ENCODE measurements around the gene RUFY1. TPM values are rescaled to one million over a fixed set of nuclear protein-coding genes. Genes with fewer than 3 reads are reported as not detected.
"Not testable (repeated sequence)": the region's sequence is repeated elsewhere in the genome, so short reads cannot be mapped to it uniquely, and the experiment has no call there.

RUFY1 gene
- total RNA-seq, 4 donors from 2014 or later = 49.8 to 75.0 (median 63.0) TPM

- no peaks in the 10 kb centered on the region for H3K9me3 ChIP-seq
- no peak overlapping the region for H3K27ac ChIP-seq
- H3K4me1 ChIP-seq = no peaks in the 10 kb centered on the region
- H3K4me3 ChIP-seq (replicated peaks in 1 of 3) = no peak overlapping the region
- TF ChIP-seq CTCF (IDR thresholded peaks at IDR 0.05) (no peak), POLR2A (IDR thresholded peaks at IDR 0.05) (no peak)
- no peaks in the 10 kb centered on the region for H3K36me3 ChIP-seq
- intact Hi-C loops (cut with DNase I) = no loop called here
- no peaks in the 10 kb centered on the region for H3K27me3 ChIP-seq
- WGBS, 2 donors = 67 to 78% methylated on average over 9 of the region's 9 CpGs
- DNase-seq = no peak
Measured at GRCh38 chr5:179516221-179516620, 34.1 kb upstream of the RUFY1 start.

GRCh38 chr5:179517746-179518145 lies 32.6 kb upstream of the RUFY1 start:
- DNase-seq; H3K36me3 ChIP-seq; H3K27ac ChIP-seq; H3K4me1 ChIP-seq; H3K4me3 ChIP-seq (replicated peaks in 1 of 3); H3K27me3 ChIP-seq; intact Hi-C loops (cut with DNase I); H3K9me3 ChIP-seq: not testable (repeated sequence)
- 74 to 78% methylated on average over 4 of the region's 7 CpGs for WGBS, 2 donors

- H3K27me3 ChIP-seq; H3K4me1 ChIP-seq; H3K4me3 ChIP-seq (replicated peaks in 1 of 3); intact Hi-C loops (cut with DNase I); H3K27ac ChIP-seq; H3K9me3 ChIP-seq; DNase-seq; H3K36me3 ChIP-seq: not testable (repeated sequence)
- 61 to 69% methylated on average over 11 to 15 of the region's 17 CpGs for WGBS, 2 donors
Measured at GRCh38 chr5:179518369-179518768, 32.0 kb upstream of the RUFY1 start.

GRCh38 chr5:179519416-179520070 lies 30.8 kb upstream of the RUFY1 start:
- H3K27ac ChIP-seq; H3K27me3 ChIP-seq; DNase-seq; H3K9me3 ChIP-seq; H3K4me3 ChIP-seq (replicated peaks in 1 of 3); H3K4me1 ChIP-seq; H3K36me3 ChIP-seq; intact Hi-C loops (cut with DNase I): not testable (repeated sequence)
- whole genome bisulfite sequencing, 2 donors = 75 to 77% methylated on average over 15 of the region's 15 CpGs

DNA sequence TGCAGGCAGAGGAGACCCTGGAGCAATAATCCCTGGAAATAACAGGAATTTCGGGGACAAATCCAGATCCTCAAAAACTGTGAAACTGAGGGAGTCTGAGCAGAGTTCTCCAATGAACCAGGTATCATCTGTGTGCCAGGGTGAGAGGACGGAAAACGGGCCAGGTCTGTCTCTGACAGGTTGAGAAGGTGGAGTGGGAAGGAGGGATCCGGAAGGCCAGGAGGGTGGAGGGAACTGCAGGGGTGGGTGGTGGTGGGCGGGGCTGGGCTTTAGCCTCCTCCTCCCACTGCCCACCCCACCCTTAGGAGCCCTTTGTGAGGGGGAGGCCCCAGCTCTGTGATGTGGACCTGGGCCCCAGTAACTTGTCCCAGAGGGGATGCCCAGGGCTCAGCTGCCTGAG lies 28.2 kb upstream of the RUFY1 start:
- H3K9me3 ChIP-seq; H3K27me3 ChIP-seq; H3K36me3 ChIP-seq; H3K27ac ChIP-seq; intact Hi-C loops (cut with DNase I); H3K4me3 ChIP-seq (replicated peaks in 1 of 3); DNase-seq; H3K4me1 ChIP-seq: not testable (repeated sequence)
- 61 to 79% methylated on average over 4 to 5 of the region's 5 CpGs for WGBS, 2 donors

GRCh38 chr5:179526978-179527377 lies 23.4 kb upstream of the RUFY1 start:
- WGBS, 2 donors = 43 to 62% methylated on average over 1 of the region's 1 CpG
- Histone ChIP-seq H3K27ac (no peak overlapping the region), H3K36me3 (no peaks in the 10 kb centered on the region), H3K27me3 (no peaks in the 10 kb centered on the region), H3K4me1 (peaks cover 0 to 7% of the 10 kb centered on the region in 2 donors), H3K4me3 (replicated peaks in 1 of 3) (no peak overlapping the region), H3K9me3 (no peaks in the 10 kb centered on the region)
- no peak for DNase-seq
- TF ChIP-seq POLR2A (IDR thresholded peaks at IDR 0.05) = no peak
- TF ChIP-seq CTCF (IDR thresholded peaks at IDR 0.05) = no peak
- intact Hi-C loops (cut with DNase I) = no loop called here

- WGBS, 2 donors = 19 to 37% methylated on average over 20 to 58 of the region's 65 CpGs
- TF ChIP-seq CTCF (IDR thresholded peaks at IDR 0.05) (peak in 2 of 6 experiments; percentile 7 to 32), POLR2A (IDR thresholded peaks at IDR 0.05) (peak in 1 of 2 donors; percentile 15)
- intact Hi-C loops (cut with DNase I) = no loop called here
- H3K4me1 ChIP-seq = peaks cover 0 to 7% of the 10 kb centered on the region in 2 donors
- H3K9me3 ChIP-seq = no peaks in the 10 kb centered on the region
- H3K4me3 ChIP-seq (replicated peaks in 1 of 3) = peak overlapping the region in 1 of 3 donors; percentile 31
- H3K27me3 ChIP-seq = no peaks in the 10 kb centered on the region
- H3K36me3 ChIP-seq = no peaks in the 10 kb centered on the region
- peak overlapping the region in 1 of 3 donors; percentile 28 for H3K27ac ChIP-seq
- DNase-seq = peak; percentile 54 to 55
Measured at GRCh38 chr5:179530069-179530998, 20.0 kb upstream of the RUFY1 start.
